Right lobe of liver (tissue), 4 donors: ENCODE results near the gene CRYGA.

Experiments used
- POLR2A ChIP-seq: fragments of 450-650 bp; IDR thresholded peaks from one replicate; pipeline ENCODE4 v1.6.1; 2017; ENCODE audit warnings: antibody characterized with exemption, mild to moderate bottlenecking
- TF ChIP-seq, protein P1 (sequence below), 4 donors: fragments of 200-600 bp in 3 of 4; fragments of 450-650 bp in 1 of 4; IDR thresholded peaks; one replicate each; pipeline versions ENCODE4 v1.5.1 to v1.8.0; 2016 to 2022; ENCODE audit warnings: antibody characterized with exemption in 4 of 4, mild to moderate bottlenecking in 2 of 4
- donor health status: DM: no; HTN: no; CAD: no.
- donor health status: DM: no; HTN: no; CAD: no.
- donor health status: DM: no; HTN: yes; CAD: no.

DNA sequence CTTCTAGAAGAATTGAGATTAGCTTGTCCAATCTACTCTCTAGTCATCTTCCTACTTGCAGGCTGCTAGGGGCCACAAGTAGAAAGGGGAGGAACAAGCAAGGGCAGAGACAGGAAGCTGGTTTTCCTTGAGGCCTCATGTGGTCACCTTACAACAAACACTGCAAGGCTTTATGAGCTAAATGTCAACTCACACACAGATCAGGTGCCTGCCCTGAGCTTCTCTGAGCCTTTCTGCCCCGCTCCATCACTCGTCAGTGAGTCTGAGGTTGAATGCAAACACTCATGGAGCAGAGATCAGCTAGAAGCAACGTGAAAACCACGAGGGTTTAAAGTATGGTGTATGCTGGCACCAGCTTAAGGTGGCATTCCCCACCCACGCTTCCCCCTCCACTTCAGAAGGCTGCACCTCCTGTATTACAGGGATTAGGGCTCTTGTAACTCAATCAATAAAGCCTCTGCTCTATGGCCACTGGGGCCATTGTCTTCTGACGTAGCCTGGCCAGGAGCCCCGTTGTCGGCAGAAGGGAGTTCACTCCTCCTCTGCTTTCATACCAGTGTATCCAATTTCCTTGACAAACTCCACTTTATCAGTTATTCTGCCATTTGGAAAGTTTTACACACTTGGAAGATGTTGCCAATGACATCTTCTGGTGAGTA lies 28.3 kb downstream of the CRYGA start:
- TF ChIP-seq, protein P1, sequence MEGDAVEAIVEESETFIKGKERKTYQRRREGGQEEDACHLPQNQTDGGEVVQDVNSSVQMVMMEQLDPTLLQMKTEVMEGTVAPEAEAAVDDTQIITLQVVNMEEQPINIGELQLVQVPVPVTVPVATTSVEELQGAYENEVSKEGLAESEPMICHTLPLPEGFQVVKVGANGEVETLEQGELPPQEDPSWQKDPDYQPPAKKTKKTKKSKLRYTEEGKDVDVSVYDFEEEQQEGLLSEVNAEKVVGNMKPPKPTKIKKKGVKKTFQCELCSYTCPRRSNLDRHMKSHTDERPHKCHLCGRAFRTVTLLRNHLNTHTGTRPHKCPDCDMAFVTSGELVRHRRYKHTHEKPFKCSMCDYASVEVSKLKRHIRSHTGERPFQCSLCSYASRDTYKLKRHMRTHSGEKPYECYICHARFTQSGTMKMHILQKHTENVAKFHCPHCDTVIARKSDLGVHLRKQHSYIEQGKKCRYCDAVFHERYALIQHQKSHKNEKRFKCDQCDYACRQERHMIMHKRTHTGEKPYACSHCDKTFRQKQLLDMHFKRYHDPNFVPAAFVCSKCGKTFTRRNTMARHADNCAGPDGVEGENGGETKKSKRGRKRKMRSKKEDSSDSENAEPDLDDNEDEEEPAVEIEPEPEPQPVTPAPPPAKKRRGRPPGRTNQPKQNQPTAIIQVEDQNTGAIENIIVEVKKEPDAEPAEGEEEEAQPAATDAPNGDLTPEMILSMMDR (IDR thresholded peaks at IDR 0.05) = no peak
- TF ChIP-seq POLR2A = no peak
